ENCODE measurements around the gene MCF2L2.
"Not testable (repeated sequence)": the region's sequence is repeated elsewhere in the genome, so short reads cannot be mapped to it uniquely, and the experiment has no call there.

MCF2L2 gene

DNA sequence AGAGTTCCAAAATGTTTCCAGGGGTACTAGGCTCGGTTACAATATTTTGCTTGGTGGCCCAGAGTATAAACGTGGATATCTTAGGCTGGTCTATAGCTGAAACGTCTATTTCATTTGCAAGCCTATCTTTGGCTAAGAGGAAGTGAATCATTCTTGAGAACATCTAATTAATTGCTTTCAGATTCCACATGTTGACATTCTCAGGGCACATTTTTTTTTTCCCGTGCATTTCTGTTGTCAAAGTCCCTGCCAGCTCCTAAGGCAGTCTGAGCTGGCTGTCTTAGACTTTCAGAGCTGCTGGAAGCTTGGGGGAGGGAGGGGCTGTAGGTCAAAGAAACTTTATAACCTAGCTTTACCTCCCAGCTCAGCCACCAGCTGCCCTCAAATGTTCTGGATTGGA is 242.7 kb downstream of the MCF2L2 start:
- DNase-seq (ENCODE audit: low read depth): no peak
- no peak overlapping the region for H3K4me3 ChIP-seq (ENCODE audit: low read depth, low read length)
- TF ChIP-seq, protein P1, sequence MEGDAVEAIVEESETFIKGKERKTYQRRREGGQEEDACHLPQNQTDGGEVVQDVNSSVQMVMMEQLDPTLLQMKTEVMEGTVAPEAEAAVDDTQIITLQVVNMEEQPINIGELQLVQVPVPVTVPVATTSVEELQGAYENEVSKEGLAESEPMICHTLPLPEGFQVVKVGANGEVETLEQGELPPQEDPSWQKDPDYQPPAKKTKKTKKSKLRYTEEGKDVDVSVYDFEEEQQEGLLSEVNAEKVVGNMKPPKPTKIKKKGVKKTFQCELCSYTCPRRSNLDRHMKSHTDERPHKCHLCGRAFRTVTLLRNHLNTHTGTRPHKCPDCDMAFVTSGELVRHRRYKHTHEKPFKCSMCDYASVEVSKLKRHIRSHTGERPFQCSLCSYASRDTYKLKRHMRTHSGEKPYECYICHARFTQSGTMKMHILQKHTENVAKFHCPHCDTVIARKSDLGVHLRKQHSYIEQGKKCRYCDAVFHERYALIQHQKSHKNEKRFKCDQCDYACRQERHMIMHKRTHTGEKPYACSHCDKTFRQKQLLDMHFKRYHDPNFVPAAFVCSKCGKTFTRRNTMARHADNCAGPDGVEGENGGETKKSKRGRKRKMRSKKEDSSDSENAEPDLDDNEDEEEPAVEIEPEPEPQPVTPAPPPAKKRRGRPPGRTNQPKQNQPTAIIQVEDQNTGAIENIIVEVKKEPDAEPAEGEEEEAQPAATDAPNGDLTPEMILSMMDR (IDR thresholded peaks at IDR 0.05; ENCODE audit: low read depth, low read length, missing control alignments): no peak

DNA sequence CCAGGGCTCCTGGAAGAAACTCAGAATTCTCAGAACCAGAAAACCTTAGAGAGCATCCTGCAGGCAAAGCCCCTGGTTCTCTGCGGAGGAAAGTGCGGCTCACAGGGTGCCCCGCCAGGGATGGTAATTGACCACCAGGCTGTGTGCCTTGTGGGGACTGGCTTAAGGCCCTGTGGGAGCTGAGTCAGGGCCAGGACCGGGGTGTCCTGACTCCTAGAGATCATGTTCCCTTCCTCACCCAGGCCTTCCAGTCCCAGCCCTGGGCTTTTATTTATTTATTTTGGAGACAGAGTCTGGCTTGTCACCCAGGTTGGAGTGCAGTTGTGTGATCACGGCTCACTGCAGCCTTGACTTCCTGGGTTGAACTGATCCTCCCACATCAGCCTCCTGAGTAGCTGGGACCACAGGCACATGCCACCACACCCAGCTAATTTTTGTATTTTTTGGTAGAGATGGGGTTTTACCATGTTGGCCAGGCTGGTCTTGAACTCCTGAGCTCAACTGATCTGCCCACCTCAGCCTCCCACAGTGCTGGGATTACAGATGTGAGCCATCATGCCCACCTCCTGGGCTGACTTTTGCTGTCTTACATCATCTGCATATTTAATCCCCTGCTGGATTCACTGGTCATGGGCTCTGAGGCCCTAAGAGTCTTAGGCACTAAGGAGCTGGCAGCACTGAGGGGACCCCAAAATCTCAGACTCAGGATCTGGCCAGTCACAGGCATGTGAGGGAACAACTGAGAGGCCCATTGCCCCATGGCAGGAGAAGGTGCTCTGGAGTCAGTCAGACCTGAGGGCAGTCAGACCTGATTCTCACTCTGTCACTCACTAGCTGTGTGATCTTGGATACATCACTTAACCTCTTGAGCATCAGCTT is 245.4 kb downstream of the MCF2L2 start:
- H3K4me3 ChIP-seq (ENCODE audit: low read depth, low read length): no peak overlapping the region
- no peak for DNase-seq (ENCODE audit: low read depth)
- TF ChIP-seq, protein P1 (IDR thresholded peaks at IDR 0.05; ENCODE audit: low read depth, low read length, missing control alignments): no peak

DNA sequence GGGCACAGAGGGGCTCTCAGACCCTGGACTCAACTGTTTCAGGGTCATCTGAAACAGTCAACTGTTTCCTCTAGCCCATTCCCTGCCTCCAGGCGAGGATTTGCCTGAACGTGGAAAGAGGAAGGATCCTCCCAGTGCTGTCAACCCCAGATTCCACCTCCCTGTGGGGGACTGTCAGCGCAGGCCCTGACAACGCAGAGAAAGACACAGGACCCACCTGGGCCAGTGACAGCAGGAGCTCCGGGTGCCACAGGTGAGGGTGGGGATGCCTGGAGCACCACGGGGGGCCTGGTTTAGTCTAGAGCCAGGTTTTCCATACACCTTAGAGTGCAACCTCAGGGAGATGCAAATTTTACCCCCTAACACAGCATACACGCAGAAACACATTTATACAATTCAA is 246.3 kb downstream of the MCF2L2 start:
- TF ChIP-seq, protein P1 (IDR thresholded peaks at IDR 0.05; ENCODE audit: low read depth, low read length, missing control alignments): no peak
- H3K4me3 ChIP-seq (ENCODE audit: low read depth, low read length): no peak overlapping the region
- no peak for DNase-seq (ENCODE audit: low read depth)

DNA sequence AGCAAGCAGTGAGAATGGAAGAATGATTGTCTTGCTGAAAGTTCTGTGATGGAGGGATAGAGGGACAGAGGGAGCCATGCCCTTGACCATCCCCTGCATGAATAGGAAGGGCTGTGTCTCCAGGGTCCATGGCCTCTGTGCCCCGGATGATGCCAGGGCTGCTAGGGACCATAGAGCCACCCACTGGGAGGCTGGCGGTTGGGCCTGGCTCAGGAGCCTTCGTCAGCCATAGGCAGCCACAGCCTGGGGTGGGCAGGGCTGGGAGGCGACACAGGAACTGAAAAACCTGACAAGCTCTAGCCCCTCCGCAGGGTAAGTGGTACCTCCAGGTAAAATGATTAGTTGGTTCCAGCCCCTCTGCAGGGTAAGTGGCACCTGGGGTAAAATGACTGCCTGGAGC is 246.8 kb downstream of the MCF2L2 start:
- H3K4me3 ChIP-seq (ENCODE audit: low read depth, low read length): no peak overlapping the region
- TF ChIP-seq, protein P1 (IDR thresholded peaks at IDR 0.05; ENCODE audit: low read depth, low read length, missing control alignments): no peak
- no peak for DNase-seq (ENCODE audit: low read depth)

DNA sequence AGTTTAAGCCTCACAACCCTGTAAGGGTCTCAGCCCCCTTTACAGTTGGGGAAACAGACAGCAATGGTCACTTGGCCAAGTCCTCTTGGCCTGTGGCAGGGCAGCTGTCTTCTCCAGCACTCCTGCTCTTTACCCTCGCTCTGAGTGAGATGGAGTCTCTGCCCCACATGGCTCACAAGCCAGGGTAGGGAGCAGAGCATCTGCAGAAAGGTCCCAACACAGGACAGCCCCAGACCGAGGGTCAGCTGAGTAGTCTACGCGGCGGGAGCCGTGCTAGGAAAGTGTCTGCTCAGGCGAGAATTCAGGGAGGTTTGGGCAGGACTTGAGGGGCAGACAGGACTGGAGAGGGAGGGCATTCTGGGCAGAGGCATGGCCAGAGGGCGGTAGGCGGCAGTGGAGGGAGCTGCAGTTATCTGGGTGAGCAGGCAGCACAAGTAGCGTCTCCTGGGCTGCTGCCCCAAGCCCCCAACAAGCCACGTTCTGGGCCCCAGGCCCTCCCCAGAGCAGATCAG is 247.6 kb downstream of the MCF2L2 start:
- TF ChIP-seq, protein P1 (IDR thresholded peaks at IDR 0.05; ENCODE audit: low read depth, low read length, missing control alignments): no peak
- DNase-seq (ENCODE audit: low read depth): no peak
- H3K4me3 ChIP-seq (ENCODE audit: low read depth, low read length): no peak overlapping the region

DNA sequence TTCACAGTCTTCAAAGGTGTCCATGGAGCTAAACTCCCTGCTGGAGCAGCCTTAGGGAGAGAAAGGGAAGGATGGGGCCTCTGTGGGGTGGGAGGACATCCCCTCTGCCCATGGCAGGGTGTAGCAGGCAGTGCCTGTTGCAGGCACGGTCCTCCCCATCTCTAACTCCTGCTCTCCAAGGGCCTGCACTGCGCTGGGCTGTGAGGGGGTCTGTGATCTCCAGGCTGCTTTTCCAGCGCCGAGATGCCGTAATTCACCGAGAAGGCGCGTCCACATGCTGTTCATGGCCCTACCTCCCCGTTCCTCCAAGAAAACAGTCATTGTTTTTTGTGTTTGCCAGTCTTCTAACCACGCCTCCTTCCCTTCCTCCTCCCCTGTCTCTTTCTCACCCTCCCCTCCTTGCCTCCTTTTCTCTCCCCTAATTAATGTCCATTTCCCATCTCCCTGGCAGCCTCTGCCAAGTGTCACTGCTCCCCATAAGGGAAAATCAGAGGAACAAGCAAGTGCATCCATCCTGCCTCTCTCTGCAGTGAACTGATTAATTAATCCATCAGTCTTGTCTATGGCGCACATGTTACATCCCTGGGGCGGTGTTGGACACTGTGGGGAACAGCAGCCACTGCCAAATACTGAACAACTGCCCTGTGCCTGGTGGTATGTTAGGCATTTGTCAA is 248.2 kb downstream of the MCF2L2 start:
- H3K4me3 ChIP-seq (ENCODE audit: low read depth, low read length): no peak overlapping the region
- TF ChIP-seq, protein P1 (IDR thresholded peaks at IDR 0.05; ENCODE audit: low read depth, low read length, missing control alignments): no peak
- no peak for DNase-seq (ENCODE audit: low read depth)

DNA sequence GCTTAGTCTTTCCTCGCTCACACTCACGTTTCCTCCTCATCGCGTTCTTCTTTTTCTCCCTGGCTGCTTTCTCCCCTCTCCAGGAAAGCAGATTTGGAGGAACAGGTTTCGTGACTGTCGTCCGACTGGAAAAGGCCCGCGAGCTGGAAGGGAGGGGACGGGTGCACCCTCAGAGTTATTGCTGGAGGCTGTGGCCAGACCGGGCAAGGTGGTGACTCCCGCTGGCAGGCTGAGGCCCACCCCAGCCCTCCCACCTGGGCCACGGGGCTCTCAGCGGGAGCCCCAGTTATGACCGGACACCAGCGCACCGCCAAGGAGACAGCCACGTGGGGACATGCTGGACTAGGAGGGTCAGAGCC is 248.9 kb downstream of the MCF2L2 start:
- not testable (repeated sequence) for H3K4me3 ChIP-seq (ENCODE audit: low read depth, low read length); DNase-seq (ENCODE audit: low read depth)
